HG03196 (cell line): ENCODE measurements around the gene RPP38.

ENCODE experiments used
- ATAC-seq: cut with Tn5 transposase; IDR thresholded peaks from one replicate; pipeline ENCODE4 v1.9.1; 2021; ENCODE audit not compliant: unreplicated experiment

The RPP38 gene

DNA sequence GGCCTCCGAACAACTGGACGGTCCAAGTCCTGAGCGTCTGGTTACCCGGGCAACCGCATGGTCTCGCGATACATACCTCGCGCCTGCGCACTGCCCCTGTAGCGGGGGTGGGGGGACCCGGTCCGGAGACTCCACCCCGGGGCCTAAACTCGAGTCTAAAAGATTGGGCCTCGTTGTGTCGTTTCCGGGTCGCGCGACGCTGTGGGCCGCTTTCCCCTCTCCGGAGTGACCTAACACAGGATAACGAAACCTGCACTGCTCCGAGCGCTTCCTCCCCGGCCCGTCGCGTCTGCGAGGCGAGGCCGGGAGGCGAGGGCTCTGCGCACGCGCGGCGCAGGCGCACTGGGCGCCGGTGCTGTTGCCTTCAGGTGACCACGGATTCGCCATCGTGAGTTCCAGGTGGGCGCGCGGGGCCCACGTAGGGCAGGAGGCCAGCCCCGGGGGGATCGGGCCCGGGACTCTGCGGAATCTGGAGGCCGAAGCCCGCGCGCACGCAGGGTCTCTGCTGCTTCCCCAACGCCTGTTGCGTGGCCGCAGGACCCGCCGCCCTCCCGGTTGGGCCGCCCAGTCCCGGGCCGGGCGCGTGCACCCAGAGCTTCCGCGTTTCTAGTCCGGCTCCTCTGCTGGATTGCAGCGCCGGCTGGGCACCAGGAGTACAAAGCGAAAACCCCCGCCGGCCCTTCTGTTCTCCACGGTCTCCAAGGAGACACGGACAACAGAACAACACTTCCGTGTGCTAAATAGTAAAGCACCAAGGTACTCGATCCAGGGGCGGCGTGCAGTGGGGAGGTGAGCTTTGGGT lies at the start of gene RPP38:
TSS of gene RPP38 (plus strand) at position 345 of the 802 bp plus-strand sequence. CDS start 5,960 bp downstream, outside the sequence.
- peak; percentile 87 for ATAC-seq

GRCh38 chr10:15049533-15049932 lies 47.6 kb upstream of the RPP38 start:
- no peak for ATAC-seq

DNA sequence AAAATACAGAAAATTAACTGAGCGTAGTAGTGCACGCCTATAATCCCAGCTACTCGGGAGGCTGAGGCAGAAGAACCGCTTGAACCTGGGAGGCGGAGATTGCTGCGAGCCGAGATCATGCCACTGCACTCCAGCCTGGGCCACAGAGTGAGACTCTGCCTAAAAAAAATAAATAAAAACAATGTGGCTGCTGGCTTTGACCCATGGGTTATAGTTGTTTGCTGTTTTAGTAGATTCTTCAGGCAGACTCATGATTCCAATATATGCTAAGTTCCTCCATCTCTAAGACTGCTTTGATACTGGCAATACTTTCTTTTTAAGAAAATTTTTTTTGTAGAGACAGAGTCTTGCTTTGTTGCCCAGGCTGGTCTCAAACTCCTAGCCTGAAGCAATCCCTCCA lies 45.0 kb upstream of the RPP38 start:
- ATAC-seq, result no peak

- no peak for ATAC-seq
Measured at GRCh38 chr10:15053061-15053460, 44.1 kb upstream of the RPP38 start.

GRCh38 chr10:15058689-15059088 lies 38.5 kb upstream of the RPP38 start:
- ATAC-seq, result no peak

DNA sequence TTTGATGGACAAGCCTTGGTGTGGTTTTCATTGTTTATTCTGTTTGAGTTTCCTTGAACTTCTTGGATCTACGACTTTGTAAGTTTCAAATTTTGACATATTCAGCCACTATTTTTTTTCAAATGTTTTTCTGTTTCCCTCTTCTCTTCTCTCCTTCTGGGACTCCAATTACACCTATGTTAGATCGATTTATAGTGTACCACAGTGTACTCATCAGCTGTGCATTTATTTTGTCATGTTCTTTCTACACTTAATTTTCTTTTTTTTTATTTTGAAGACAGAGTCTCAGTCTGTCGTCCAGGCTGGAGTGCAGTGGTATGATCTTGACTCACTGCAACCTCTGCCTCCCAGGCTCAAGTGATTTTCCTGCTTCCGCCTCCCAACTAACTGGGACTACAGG lies 37.2 kb upstream of the RPP38 start:
- no peak for ATAC-seq

- no peak for ATAC-seq
Measured at GRCh38 chr10:15060638-15061037, 36.5 kb upstream of the RPP38 start.

DNA sequence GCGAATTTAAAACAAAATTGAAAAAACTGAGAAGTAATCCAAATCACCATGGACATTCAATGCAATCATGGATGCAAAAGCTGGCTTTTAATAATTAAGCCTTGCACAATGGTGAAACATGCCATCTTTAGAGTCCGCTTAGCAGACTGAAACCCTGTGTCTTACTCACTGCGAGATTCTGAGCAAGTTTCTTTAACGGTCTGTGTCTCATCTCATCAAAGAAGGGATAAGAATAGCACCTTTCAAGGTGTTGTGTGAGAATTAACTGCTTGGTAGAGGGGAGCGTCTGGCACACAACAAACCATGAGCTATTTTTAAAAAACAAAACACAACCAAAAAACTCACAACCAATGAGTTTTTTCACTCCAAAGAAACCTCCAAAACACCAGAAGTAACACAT lies 30.0 kb upstream of the RPP38 start:
- no peak for ATAC-seq

DNA sequence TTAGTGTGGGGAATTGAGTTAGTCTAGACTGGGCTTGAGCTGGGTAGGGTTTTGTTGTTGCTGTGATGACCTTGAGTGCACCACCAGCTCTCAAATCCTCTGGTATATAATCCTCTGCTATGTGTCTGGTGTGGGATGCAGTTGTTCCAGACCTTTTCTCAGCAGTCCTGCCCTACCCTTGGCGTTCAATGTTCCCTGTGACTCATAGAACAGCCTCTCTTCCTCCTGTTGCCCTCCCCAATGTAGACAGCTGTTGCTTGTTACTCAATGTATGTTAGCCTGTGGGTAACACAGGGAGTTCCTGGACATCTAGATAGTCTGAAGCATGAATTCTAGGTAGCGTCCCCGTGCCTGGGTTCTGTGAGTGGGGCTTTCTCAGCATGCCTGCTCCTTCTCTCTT lies 28.4 kb upstream of the RPP38 start:
- ATAC-seq, result no peak

GRCh38 chr10:15069230-15069629 lies 27.9 kb upstream of the RPP38 start:
- no peak for ATAC-seq

DNA sequence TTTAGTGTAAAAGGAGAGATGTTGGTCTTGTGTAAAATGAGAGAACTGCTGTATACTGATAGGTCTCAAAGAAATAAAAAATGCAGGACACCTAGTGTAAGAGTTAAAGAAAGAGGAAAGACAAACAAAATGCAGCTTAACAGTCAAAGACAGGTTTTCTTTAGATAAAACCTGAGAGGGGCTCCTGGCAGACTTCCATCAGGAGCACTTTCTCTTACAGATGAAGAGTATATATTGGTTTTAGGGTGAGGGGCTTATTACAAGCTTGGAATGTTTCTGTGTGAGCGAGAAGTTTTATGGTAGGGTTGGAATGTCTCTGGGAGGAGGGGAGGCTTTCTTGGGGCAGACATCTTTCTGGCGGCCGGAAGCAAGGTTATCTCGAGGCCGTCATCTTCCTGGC lies 24.8 kb upstream of the RPP38 start:
- ATAC-seq, result no peak

DNA sequence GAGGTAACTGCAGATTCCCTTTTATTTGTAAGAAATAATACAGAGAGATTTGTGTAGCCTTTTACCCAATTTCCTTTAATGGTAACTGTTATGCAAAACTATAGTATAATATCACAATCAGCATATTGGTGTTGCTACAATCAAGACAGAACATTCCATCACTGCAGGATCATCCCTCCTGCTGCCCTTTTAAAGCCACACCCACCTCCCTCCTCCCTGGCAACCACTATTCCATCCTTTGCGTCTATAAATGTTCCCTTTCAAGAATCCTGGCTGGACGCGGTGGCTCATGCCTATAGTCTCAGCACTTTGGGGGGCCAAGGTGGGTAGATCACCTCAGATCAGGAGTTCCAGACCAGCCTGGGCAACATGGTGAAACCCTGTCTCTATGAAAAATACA lies 21.7 kb upstream of the RPP38 start:
- no peak for ATAC-seq

- no peak for ATAC-seq
Measured at GRCh38 chr10:15083674-15084501, 13.3 kb upstream of the RPP38 start.

- no peak for ATAC-seq
Measured at GRCh38 chr10:15084502-15084922, 12.6 kb upstream of the RPP38 start.

DNA sequence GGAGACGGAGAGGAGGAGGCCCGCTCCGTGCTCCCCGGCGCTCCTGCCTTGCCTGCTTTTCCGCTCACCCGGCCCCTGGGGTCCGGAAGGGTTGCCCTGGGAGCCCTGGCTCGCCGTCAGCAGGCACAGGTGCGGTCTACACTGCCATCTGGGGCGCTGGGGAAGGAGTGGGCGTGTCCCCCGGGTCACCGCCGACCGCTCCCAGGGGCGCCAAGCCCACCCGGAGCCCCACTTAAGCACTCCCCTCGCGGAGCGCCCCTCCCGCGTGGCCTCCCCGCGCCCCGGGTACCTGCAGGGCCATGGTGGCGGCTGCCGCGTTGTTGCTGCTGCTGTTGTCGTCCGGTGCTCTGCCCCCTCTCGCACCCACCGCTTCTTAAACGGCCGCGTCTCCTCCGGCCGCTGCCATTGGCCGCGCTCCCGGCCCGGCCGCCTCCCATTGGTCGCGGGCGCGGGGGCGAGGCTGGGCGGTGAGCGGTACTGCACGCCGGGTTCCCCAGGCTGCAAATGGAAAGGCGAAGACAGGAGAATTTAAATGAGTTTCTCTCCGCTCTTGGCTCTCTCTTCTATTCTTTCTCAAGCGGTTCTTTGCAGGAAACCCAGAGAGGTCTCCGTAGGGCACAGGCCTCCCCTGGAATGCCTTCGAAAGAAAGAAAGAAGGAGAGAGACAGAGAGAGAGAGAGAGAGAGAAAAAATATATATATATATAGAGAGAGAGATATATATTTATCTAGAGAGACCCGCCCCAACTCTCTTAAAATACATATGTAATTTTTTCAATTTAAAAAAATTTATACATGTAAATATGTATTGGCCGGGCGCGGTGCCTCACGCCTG lies 8.5 kb upstream of the RPP38 start, which contains the start of gene ACBD7:
TSS of gene ACBD7 (minus strand) at position 349 of the 834 bp plus-strand sequence. CDS start at position 301, 48 bp downstream.
- ATAC-seq, result peak; percentile 96

- ATAC-seq, result no peak
Measured at GRCh38 chr10:15091418-15091817, 5.7 kb upstream of the RPP38 start.

GRCh38 chr10:15092855-15093408 lies 4.2 kb upstream of the RPP38 start:
- ATAC-seq, result no peak

DNA sequence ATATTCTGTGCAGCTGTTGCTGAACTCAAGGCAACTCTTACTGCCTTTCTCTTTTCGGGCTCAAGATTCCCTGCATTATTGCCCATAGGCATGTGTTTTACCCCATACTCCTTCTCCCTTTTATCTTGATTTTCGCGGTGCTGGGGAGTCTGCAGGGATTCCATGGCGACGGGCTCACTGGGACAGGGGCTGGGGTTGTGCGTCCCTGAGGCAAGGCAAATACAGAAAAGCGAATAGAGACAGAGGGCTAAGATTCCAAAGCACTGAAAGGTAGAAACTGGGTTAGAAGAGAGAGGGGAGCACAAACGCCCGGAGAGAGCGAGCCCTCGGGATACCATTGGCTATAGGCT lies 519 bp upstream of the RPP38 start:
- peak; percentile 14 for ATAC-seq

DNA sequence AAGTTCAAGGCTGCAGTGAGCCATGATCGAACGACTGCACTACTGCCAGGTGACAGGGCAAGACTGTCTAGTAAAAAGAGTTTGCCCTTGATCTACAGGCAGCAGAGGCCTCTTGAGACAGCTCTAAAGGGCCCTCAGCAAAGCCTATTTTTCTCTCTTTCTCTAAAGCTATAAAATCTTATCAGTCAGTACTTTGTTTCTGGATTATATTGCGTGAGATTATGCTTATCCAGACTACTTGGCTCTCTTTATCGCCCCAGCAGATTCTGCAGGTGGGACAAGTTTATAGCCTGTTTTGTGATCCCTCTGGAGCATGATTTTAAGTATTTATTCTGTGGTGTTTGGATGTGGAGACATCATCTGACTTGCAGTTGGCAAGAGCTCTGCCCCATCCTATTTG lies 2.7 kb downstream of the RPP38 start:
- ATAC-seq, result no peak

- no peak for ATAC-seq
Measured at GRCh38 chr10:15103513-15103912, 6.4 kb downstream of the RPP38 start.
